ENCODE data around the gene SLC26A9. TPM values are rescaled to one million over a fixed set of nuclear protein-coding genes. Genes with fewer than 3 reads are reported as not detected.

SLC26A9 gene
- total RNA-seq, 1 donor from 2014 or later, result not detected

- H3K36me3 Mint-ChIP-seq (ENCODE audit: low read depth), result no peaks in the 10 kb centered on the region
- TF ChIP-seq, protein P1, sequence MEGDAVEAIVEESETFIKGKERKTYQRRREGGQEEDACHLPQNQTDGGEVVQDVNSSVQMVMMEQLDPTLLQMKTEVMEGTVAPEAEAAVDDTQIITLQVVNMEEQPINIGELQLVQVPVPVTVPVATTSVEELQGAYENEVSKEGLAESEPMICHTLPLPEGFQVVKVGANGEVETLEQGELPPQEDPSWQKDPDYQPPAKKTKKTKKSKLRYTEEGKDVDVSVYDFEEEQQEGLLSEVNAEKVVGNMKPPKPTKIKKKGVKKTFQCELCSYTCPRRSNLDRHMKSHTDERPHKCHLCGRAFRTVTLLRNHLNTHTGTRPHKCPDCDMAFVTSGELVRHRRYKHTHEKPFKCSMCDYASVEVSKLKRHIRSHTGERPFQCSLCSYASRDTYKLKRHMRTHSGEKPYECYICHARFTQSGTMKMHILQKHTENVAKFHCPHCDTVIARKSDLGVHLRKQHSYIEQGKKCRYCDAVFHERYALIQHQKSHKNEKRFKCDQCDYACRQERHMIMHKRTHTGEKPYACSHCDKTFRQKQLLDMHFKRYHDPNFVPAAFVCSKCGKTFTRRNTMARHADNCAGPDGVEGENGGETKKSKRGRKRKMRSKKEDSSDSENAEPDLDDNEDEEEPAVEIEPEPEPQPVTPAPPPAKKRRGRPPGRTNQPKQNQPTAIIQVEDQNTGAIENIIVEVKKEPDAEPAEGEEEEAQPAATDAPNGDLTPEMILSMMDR (IDR thresholded peaks at IDR 0.05), result no peak
Measured at GRCh38 chr1:205967554-205968335, 24.5 kb upstream of the SLC26A9 start.

DNA sequence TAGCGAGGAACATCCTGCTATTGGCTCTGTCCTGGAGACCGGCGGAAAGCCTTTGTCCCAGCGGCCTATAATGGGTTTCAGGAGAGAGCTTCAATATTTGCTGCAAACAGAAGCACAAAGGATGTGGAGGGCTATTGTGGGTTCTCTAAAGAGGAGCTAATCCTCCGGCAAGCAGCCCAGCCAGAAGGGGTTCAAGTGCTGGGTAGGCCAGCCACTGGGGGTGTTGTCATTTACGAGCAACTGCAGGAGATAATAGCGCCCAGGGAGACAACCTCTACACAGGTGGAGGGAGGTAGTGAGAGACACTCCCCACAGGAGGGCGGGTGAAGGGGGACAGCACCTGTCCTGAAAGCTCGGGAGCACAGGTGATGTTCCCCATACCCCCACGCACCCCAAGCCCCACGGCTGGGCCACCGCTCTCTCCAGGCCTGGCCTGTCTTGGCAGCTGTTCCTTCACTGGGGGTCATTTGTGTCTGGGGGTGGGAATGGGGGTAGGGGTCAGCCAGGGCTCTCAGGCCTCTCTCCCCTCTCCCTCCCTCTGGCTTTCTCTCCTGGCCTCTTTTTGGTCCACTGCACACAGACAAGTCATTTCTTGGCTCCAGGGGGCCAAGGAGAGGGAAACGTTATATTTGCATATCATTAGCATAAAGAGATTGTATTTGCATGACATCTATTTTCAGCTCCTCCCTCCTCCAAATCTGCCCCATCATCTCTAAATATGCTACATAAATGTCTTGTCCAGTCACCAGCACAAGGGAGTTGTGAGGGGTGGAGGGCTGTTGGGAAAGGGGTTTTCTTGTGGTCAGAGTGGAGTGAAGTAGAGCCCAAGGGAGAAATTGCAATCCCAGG is 22.0 kb upstream of the SLC26A9 start:
- no peak overlapping the region for H3K4me3 Mint-ChIP-seq (ENCODE audit: unreplicated experiment)
- TF ChIP-seq, protein P1 (IDR thresholded peaks at IDR 0.05), result no peak
- peaks cover 2% of the 10 kb centered on the region for H3K36me3 Mint-ChIP-seq (ENCODE audit: low read depth)
- H3K27me3 Mint-ChIP-seq (ENCODE audit: low read depth), result no peaks in the 10 kb centered on the region
- peaks cover 14% of the 10 kb centered on the region for H3K4me1 Mint-ChIP-seq (ENCODE audit: low read depth)
- no peaks in the 10 kb centered on the region for H3K9me3 Mint-ChIP-seq (ENCODE audit: low read depth)
- peak; percentile 62 for DNase-seq (ENCODE audit: low spot score)
- no peak overlapping the region for H3K27ac Mint-ChIP-seq (ENCODE audit: unreplicated experiment)

More at GRCh38 chr1:205967554-205968335, 24.5 kb upstream of the SLC26A9 start:
- Mint-ChIP-seq H3K27ac (ENCODE audit: unreplicated experiment) (no peak overlapping the region), H3K4me3 (ENCODE audit: unreplicated experiment) (no peak overlapping the region), H3K27me3 (ENCODE audit: low read depth) (no peaks in the 10 kb centered on the region), H3K4me1 (ENCODE audit: low read depth) (no peaks in the 10 kb centered on the region), H3K9me3 (ENCODE audit: low read depth) (no peaks in the 10 kb centered on the region)
- no peak for DNase-seq (ENCODE audit: low spot score)

GRCh38 chr1:205963352-205964155 is 20.3 kb upstream of the SLC26A9 start:
- Mint-ChIP-seq H3K27ac (ENCODE audit: unreplicated experiment) (no peak overlapping the region), H3K27me3 (ENCODE audit: low read depth) (peaks cover 5% of the 10 kb centered on the region), H3K36me3 (ENCODE audit: low read depth) (peaks cover 2% of the 10 kb centered on the region), H3K4me3 (ENCODE audit: unreplicated experiment) (no peak overlapping the region), H3K4me1 (ENCODE audit: low read depth) (peaks cover 14% of the 10 kb centered on the region), H3K9me3 (ENCODE audit: low read depth) (no peaks in the 10 kb centered on the region)
- DNase-seq (ENCODE audit: low spot score), result peak; percentile 59
- TF ChIP-seq, protein P1 (IDR thresholded peaks at IDR 0.05), result no peak

DNA sequence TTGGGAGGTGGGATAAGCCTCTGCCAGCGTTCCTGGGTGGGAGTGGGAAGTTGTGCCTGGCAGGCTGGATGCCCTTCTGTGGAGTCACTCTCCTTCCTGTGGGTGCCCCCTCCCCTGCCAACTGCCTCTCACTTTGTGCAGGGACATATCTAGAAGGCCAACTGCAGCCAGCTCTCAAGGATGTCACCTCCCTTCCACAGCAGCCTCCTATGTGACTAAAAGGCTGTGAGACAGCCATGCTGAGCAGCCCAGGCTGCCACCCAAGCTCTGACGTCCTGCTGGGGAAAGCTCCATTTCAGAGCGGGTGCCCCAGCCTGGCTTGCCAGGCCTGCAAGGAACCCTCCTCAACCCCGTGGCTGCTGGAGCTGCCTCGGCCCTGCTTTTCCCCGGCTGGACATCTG is 19.6 kb upstream of the SLC26A9 start:
- no peaks in the 10 kb centered on the region for H3K9me3 Mint-ChIP-seq (ENCODE audit: low read depth)
- H3K36me3 Mint-ChIP-seq (ENCODE audit: low read depth), result peaks cover 2% of the 10 kb centered on the region
- H3K4me3 Mint-ChIP-seq (ENCODE audit: unreplicated experiment), result no peak overlapping the region
- peaks cover 5% of the 10 kb centered on the region for H3K27me3 Mint-ChIP-seq (ENCODE audit: low read depth)
- TF ChIP-seq, protein P1 (IDR thresholded peaks at IDR 0.05), result no peak
- H3K4me1 Mint-ChIP-seq (ENCODE audit: low read depth), result peaks cover 14% of the 10 kb centered on the region
- peak; percentile 69 for DNase-seq (ENCODE audit: low spot score)
- no peak overlapping the region for H3K27ac Mint-ChIP-seq (ENCODE audit: unreplicated experiment)
